HG03432 (cell line): ENCODE data around the gene DSC2.

Source experiments
- ATAC-seq: cut with Tn5 transposase; IDR thresholded peaks from one replicate; pipeline ENCODE4 v1.9.1; 2021; ENCODE audit warnings: mild to moderate bottlenecking, moderate library complexity; ENCODE audit not compliant: unreplicated experiment

DSC2 gene

DNA sequence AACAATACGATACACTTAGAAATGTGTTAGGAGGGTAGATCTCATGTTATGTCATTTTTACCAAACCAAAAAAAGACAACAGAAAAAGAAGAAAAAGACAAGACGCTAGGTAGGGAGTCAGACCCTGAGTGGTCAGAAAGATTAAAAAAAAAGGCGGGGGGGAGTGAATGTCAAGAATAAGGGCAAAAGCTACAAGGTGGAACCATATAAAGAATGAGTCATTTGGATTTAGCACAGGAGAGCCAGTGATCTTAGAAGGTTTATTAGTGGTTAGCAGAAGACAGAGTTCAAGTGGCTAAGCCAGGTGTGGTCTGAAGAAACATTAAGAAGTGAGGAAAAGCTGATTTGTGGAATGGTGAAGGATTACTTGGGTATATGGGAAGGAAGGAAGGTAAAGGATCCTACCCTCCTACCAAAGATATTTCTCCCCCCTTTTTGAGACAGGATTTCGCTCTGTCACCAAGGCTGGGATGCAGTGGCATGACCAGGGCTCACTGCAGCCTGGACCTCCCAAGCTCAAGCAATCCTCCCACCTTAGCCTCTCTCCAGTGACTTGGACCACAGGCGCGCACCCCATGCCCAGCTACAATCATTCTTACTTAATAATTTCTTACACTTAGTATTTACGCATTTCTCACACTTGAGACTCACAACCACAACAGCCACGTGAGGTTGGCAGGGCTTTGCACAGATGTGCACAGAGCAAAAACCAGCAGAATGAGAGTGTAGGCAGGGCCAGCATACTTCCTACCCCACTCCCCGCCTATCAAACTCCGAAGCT, 2.6 kb downstream of the DSC2 start:
- ATAC-seq, result no peak

DNA sequence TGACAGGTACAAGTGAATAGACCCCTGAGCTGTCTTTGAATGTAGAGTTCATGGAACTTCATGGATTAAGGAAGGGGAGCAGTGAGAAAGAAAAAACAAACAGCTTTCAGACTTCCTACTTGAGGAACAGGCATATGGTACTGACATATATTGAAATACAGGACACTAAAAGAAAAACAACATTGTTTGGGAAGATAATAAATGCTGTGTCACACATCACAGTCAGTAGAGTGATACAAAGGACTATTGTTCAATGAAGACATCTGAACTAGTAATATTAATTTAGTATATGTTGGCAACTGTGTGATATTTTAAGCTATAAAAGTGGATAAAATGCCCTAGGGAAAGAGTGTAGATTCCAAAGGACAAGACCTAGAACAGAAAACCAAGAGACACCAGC, 3.3 kb downstream of the DSC2 start:
- ATAC-seq, result no peak

GRCh38 chr18:31097666-31098065, 4.6 kb downstream of the DSC2 start:
- no peak for ATAC-seq

- no peak for ATAC-seq
Observed at GRCh38 chr18:31093880-31094279, 8.3 kb downstream of the DSC2 start.

- ATAC-seq, result no peak
Observed at GRCh38 chr18:31093294-31093693, 8.9 kb downstream of the DSC2 start.

DNA sequence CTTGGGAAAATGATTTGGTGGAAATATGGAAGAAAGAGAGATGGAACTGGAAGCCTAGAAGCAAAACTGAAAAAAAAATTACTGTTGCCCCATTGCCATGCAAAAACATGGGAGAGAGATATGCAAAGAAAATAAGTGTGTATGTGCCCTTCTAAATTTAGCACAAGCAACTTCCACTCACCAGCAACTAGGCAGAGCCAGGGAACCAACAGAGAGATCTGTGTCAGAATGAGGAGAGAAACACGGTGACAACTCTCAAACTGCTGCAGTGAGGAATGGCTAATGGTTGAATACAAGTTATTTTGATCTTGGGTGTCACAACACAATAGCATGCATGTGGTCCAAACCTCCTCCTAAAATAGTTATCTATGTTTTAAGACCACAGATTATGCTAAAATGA, 10.9 kb downstream of the DSC2 start:
- no peak for ATAC-seq

- ATAC-seq, result no peak
Observed at GRCh38 chr18:31088532-31088931, 13.7 kb downstream of the DSC2 start.

GRCh38 chr18:31079973-31080372, 22.2 kb downstream of the DSC2 start:
- no peak for ATAC-seq

DNA sequence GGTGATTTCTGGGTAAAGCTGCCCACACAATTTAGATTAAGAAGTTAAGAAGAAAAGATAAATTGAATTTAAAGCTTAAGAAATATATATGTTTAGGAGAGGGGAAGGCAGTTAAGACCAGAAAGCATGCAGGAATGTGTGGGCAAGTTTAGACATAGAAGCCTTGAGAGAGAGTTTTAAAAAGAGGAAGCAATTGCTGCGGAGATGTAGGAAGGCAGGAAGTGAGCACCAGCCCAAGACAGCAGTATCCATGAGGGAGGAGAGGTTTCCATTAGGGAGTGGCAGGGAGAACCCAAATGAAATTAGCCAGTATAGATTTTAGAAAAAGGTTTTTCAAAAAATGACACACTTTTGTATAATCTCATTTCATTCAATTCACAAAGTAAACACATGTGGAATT, 24.3 kb downstream of the DSC2 start:
- ATAC-seq, result no peak

DNA sequence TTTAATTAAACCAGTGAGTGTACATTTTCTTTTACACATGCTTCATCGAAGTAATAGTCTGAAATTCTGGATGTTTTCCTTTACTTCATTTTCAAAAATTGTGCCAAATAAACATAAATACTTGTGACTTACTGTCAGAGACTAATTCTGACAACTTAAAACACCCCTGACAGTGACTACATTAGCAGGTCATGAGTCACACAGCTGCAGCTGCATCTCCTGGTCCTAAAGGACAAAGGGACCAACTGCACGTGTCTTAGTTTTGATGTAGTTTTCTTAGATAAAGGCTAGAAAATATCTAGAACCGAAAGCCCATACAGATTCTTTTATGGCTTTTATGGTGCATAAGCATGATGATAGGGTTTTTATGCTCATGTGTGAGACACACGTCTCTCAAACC, 30.0 kb downstream of the DSC2 start:
- no peak for ATAC-seq

DNA sequence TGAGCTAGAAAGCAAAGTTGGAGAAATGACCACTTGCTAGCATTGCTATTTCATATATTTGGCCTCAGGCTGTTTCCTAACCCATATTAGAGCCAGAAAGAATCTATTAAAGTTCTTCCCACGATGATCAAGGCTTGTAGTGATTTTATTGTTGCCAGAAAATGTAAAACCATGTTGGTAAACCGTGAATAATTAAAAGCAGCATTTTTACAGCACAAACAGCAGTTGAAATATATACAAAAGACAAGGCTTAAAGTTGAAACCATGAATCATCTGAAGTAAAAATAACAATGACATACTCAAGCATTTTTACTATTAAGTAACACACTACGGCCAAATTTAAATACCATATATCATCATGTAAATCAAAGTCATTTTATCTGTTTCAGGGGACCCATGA, 32.0 kb downstream of the DSC2 start:
- no peak for ATAC-seq

DNA sequence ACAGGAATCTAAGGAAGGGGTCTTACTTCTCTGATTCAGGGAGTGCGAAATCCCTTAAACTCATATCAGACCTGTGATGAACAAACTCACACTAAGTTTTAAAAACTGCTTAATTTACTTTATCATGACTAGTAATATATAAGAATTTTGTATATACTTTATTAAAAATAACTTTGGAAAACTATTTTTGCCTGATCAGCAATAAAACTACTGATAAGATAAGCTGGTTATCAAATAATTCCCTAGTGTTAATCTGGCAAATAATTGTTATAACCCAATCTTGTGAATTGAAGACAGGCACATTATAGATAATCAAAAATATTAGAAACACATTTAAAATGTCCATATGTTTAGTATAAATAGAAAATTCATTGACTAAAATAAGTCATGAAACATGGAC, 36.0 kb downstream of the DSC2 start:
- ATAC-seq, result no peak

GRCh38 chr18:31065036-31065773, 37.0 kb downstream of the DSC2 start:
- no peak for ATAC-seq

- peak; percentile 83 for ATAC-seq
Observed at GRCh38 chr18:31064130-31064529, 38.1 kb downstream of the DSC2 start.

DNA sequence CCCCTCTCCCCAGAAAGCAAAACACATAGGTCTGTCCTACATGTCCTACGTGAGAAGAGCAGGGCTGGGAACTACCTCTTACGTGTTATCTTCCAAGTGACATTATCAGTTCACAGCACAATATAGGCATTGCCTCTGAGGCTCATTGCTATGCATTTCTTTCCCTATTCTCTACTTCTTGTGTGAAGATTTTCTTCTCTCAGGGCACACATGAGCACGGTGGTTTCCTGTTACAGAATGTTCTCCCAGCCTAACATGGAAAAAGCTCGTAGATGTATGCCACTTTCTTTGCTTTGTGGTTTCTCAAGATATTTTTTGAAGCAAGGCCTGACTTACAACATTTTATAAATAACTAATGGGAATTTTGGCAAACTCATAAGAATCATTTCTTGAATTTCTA, 40.3 kb downstream of the DSC2 start:
- ATAC-seq, result peak; percentile 52

DNA sequence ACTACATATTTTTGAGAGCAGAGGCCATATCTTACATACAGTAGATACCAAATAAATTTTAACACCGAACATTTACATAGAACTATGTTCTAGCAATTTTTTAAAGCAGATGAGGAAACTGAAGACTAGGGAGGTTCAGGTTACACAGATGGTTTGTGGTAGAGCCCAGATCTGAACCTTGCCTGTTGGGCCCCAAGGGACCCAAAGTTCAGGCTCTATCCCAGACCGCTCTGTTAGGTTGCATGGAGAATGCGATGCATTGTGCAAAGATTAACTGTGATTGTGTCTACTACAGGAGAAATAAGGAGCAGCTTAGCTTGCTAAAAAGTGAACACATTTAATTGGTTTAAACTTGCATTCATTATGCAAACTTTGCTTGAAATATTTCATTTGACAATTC, 43.3 kb downstream of the DSC2 start:
- no peak for ATAC-seq

- ATAC-seq, result no peak
Observed at GRCh38 chr18:31057917-31058316, 44.3 kb downstream of the DSC2 start.

GRCh38 chr18:31057051-31057450, 45.2 kb downstream of the DSC2 start:
- no peak for ATAC-seq

- ATAC-seq, result no peak
Observed at GRCh38 chr18:31056296-31056695, 45.9 kb downstream of the DSC2 start.

DNA sequence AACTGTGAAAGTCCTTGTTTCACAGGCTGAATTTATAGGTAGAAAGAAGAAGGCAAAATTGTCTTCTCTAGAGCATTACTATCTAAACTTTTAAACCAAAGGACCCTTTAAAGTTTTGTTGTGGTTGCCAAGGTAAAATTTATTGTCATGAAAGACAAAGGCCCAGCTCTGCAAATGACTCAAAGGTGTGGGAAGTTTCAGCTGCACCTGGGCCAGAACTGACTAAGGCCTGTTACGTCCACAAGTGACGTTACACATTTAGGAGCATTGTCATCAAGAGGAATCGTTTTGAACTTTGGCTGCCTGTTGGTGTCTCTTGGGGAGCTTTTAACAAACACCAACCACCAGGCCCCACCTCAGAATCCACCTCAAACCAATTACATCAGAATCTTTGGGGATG, 51.6 kb downstream of the DSC2 start:
- ATAC-seq, result no peak

GRCh38 chr18:31049189-31049588, 53.0 kb downstream of the DSC2 start:
- ATAC-seq, result no peak

GRCh38 chr18:31048216-31048615, 54.0 kb downstream of the DSC2 start:
- no peak for ATAC-seq

GRCh38 chr18:31046916-31047315, 55.3 kb downstream of the DSC2 start:
- no peak for ATAC-seq
